Measurements from ENCODE around the gene CRACR2B.

Gene CRACR2B

GRCh38 chr11:823441-824291, 4.1 kb upstream of the CRACR2B start:
- no peak for TF ChIP-seq CTCF (IDR thresholded peaks at IDR 0.05)

- no peak; the same call in 1 of the 2 replicates for TF ChIP-seq CTCF (IDR thresholded peaks at IDR 0.05)
Observed at GRCh38 chr11:824292-824880, 3.3 kb upstream of the CRACR2B start.

DNA sequence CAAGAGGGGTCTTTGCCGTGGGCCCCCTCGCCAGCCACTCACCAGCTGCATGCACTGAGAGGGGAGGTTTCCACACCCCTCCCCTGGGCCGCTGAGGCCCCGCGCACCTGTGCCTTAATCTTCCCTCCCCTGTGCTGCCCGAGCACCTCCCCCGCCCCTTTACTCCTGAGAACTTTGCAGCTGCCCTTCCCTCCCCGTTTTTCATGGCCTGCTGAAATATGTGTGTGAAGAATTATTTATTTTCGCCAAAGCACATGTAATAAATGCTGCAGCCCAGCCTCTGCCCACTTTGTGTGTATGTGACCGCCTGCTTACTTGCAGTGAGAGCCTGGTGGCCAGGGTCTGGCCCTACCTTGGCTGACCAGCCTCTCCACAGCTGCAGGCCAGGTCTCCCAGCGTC, 2.8 kb upstream of the CRACR2B start:
- no peak for TF ChIP-seq CTCF (IDR thresholded peaks at IDR 0.05)

DNA sequence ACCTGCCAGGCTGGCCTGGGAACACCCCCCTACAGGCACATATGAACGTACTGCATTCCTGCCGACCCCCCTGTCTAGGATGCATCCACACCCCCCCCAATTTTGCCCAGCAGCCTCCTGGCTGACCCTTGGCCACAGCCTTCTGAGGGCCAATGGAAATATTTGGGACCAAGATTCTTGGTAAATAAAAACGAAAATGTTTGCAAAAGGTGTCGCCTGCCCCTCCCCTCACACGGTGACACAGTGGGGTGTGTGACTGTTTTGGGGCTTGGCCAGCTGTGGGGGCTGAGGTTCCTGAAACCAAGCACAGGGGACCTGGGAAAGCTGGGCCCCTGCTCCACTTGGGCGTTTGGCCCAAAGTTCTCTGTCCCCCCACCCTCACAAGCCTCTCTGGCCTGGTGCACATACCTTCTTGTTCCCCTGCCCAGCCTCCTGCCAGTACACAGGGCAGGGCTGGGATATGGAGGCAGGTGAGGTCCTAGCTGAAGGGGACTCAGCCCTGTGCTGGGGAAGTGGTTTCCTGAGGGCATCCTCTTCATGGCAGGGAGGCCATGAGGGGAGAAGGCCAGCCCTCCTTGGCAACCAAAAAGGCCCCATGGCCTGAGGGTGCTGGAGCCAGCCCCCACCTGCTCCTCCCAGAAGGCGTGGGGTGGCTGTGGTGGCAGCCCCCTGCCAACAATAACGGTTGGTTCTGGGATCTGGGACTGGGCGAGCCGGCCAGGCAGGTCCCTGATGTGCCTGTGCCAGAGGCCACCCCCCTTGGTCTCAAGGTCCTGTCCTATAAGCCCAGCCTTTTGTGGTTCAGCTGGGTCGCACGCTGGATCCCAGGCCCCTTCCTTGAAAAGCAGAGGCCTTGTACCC, 2.1 kb upstream of the CRACR2B start:
- no peak for TF ChIP-seq CTCF (IDR thresholded peaks at IDR 0.05)

DNA sequence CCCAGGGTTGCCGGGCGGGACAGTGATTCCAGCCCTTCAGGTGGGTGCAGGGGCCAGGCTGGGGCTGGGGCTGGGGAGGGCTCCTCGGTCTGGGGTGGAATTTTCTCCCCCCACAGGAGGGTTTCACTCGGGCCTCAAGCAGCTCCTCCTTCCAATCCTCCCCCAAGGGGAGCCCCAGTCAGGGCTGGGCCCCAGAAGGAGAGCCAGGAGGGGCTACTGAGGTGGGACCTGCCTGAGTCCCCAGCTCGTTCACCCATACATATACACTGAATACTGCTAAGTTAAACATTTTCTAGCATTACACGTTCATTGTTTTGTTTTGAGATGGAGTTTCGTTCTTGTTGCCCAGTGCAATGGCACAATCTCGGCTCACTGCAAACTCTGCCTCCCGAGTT, 1.5 kb upstream of the CRACR2B start:
- TF ChIP-seq CTCF (IDR thresholded peaks at IDR 0.05) = no peak

GRCh38 chr11:826836-827145, 928 bp upstream of the CRACR2B start:
- TF ChIP-seq CTCF (IDR thresholded peaks at IDR 0.05) = no peak

GRCh38 chr11:827146-827896, 398 bp upstream of the CRACR2B start:
- TF ChIP-seq CTCF (IDR thresholded peaks at IDR 0.05) = no peak
